Measurements from ENCODE around the gene RNF186. TPM values are rescaled to one million over a fixed set of nuclear protein-coding genes. Genes with fewer than 3 reads are reported as not detected.

The RNF186 gene
- total RNA-seq, 2 experiments from 2014 or later: not detected

GRCh38 chr1:19808351-19808750, 6.7 kb downstream of the RNF186 start:
- no peak overlapping the region for H3K4me3 Mint-ChIP-seq
- H3K27ac Mint-ChIP-seq: no peak overlapping the region
- ChIA-PET CTCF (interaction anchor here (2.3 kb wide), 1 partner anchor 46 kb away, joined by 7 read pairs; no protein-coding TSS in a partner anchor), POLR2A (interaction anchor here (0.6 kb wide), 1 partner anchor 966 kb away, joined by 3 read pairs; no protein-coding TSS in a partner anchor)
- ATAC-seq: no peak
- H3K4me1 Mint-ChIP-seq (ENCODE audit: low read depth): no peaks in the 10 kb centered on the region
- H3K36me3 Mint-ChIP-seq (ENCODE audit: low read depth): no peaks in the 10 kb centered on the region
- intact Hi-C loops (cut with micrococcal nuclease): loop anchor here (5.0 kb wide), 1 partner anchor 46 kb away; no protein-coding TSS in a partner anchor
- DNase-seq: no peak
- no peak for TF ChIP-seq CTCF (IDR thresholded peaks at IDR 0.05)
- H3K9me3 Mint-ChIP-seq: no peaks in the 10 kb centered on the region
- no peaks in the 10 kb centered on the region for H3K27me3 Mint-ChIP-seq

GRCh38 chr1:19804831-19805251, 10.2 kb downstream of the RNF186 start:
- no peak overlapping the region for H3K27ac Mint-ChIP-seq
- no peak overlapping the region for H3K4me3 Mint-ChIP-seq
- no peak for ATAC-seq
- H3K27me3 Mint-ChIP-seq: no peaks in the 10 kb centered on the region
- CTCF ChIA-PET: no interaction called here
- DNase-seq: no peak
- TF ChIP-seq CTCF (IDR thresholded peaks at IDR 0.05): no peak
- no peaks in the 10 kb centered on the region for H3K9me3 Mint-ChIP-seq
- H3K4me1 Mint-ChIP-seq (ENCODE audit: low read depth): peaks cover 10% of the 10 kb centered on the region
- no peaks in the 10 kb centered on the region for H3K36me3 Mint-ChIP-seq (ENCODE audit: low read depth)
- intact Hi-C loops (cut with micrococcal nuclease): loop anchor here (5.0 kb wide), 1 partner anchor 43 kb away; no protein-coding TSS in a partner anchor
- POLR2A ChIA-PET: no interaction called here

DNA sequence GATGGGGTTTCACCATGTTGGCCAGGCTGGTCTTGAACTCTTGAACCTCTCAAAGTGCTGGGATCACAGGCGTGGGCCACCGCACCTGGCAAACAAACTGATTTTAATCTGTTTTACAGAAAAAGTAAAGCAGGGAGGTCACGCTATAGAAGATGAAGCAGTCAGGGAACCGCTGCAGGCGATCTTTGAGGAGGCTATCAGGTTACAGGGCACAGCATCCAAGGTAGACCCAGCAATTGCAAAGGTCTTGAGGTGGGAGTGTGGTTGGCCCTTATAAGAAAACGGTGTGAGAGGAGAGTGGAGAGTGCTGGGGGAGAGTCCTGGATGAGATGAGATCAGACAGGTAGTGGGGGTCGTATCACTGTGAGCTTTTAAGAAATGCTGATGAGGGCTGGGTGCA, 12.8 kb downstream of the RNF186 start:
- no peaks in the 10 kb centered on the region for H3K9me3 Mint-ChIP-seq
- DNase-seq (no peak), ATAC-seq (no peak)
- no peak overlapping the region for H3K4me3 Mint-ChIP-seq
- peaks cover 22% of the 10 kb centered on the region for H3K4me1 Mint-ChIP-seq (ENCODE audit: low read depth)
- H3K27me3 Mint-ChIP-seq: no peaks in the 10 kb centered on the region
- peaks cover 1% of the 10 kb centered on the region for H3K36me3 Mint-ChIP-seq (ENCODE audit: low read depth)
- TF ChIP-seq CTCF (IDR thresholded peaks at IDR 0.05): no peak
- ChIA-PET CTCF (interaction anchor here (1.0 kb wide), 1 partner anchor 140 kb away, joined by 4 read pairs; no protein-coding TSS in a partner anchor), POLR2A (interaction anchor here (0.7 kb wide), 1 partner anchor 551 kb away, joined by 3 read pairs; the partner anchor contains the start of gene EMC1)
- intact Hi-C loops (cut with micrococcal nuclease): no loop called here
- H3K27ac Mint-ChIP-seq: no peak overlapping the region

DNA sequence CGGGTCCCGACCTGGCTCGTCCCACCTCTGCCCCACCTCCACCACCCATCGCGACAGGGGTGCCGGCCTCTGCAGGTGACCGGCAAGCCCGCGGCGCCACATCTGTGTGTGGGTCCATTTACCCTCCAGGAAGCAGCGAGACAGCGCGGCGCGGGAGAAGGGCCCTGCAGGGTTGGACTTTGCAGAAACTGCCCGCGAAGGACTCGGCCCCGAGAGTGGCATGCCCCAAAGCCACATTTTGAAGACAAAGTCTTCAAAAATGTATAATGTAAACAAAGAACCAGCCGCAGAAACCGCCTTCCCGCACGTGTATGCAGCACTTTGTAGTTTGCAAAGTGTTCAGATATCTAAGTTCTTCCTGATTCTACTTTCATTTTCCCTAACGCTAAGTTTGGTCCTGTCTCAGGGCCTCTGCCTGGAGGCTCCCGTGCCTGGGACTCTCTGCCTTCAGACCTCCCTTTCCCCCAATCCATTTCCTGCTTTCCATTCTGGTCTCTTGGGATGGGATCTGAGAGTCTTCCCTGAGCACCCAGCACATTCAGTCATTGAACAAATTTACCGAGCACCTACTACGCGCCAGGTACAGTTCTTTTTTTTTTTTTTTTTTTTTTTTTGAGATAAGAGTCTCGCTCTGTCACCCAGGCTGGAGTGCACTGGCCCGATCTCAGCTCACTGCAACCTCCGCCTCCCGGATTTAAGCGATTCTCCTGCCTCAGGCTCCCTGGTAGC, 14.8 kb downstream of the RNF186 start:
- ATAC-seq: peak; percentile 36
- Mint-ChIP-seq H3K9me3 (no peaks in the 10 kb centered on the region), H3K27me3 (no peaks in the 10 kb centered on the region), H3K27ac (peak overlapping the region; percentile 92), H3K4me3 (peak overlapping the region; percentile 75), H3K36me3 (ENCODE audit: low read depth) (peaks cover 6% of the 10 kb centered on the region), H3K4me1 (ENCODE audit: low read depth) (peaks cover 24% of the 10 kb centered on the region)
- CTCF ChIA-PET: interaction anchor here (0.6 to 1.0 kb wide), 2 partner anchors 10 to 11 kb away, joined by 3 to 4 read pairs; no protein-coding TSS in a partner anchor
- POLR2A ChIA-PET: no interaction called here
- peak; percentile 64 for DNase-seq
- intact Hi-C loops (cut with micrococcal nuclease): no loop called here
- TF ChIP-seq CTCF (IDR thresholded peaks at IDR 0.05): no peak
